ENCODE data around the gene TMEM106C. TPM values are rescaled to one million over a fixed set of nuclear protein-coding genes. Genes with fewer than 3 reads are reported as not detected.

TMEM106C gene
- total RNA-seq, 3 donors from 2014 or later = 93.9 to 208 (median 183) TPM

DNA sequence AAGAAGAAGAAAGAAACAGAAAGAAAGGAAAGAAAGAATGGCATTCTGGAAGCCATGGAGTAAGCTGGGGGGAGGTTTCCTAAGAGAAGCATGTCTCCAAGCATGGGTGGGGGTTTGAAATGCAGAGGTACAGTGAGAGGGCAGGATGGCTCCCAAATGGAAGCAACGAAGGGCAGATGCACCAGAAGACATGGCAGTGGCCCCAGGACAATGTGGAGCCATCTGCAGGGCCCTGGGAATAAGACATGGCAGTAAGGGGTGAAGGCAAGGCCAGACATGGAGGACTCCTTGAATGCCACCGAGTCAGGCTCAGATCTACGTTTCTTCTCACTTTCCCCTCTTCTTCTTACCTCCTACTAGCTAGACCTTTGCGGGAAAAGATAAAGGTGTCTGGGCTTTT, 45.6 kb downstream of the TMEM106C start:
- H3K36me3 ChIP-seq (ENCODE audit: low read depth) = no peaks in the 10 kb centered on the region
- H3K4me3 ChIP-seq = no peak overlapping the region
- no peak for DNase-seq
- H3K9me3 ChIP-seq = no peaks in the 10 kb centered on the region
- peaks cover 9% of the 10 kb centered on the region for H3K4me1 ChIP-seq (ENCODE audit: low read depth)
- TF ChIP-seq, protein P1, sequence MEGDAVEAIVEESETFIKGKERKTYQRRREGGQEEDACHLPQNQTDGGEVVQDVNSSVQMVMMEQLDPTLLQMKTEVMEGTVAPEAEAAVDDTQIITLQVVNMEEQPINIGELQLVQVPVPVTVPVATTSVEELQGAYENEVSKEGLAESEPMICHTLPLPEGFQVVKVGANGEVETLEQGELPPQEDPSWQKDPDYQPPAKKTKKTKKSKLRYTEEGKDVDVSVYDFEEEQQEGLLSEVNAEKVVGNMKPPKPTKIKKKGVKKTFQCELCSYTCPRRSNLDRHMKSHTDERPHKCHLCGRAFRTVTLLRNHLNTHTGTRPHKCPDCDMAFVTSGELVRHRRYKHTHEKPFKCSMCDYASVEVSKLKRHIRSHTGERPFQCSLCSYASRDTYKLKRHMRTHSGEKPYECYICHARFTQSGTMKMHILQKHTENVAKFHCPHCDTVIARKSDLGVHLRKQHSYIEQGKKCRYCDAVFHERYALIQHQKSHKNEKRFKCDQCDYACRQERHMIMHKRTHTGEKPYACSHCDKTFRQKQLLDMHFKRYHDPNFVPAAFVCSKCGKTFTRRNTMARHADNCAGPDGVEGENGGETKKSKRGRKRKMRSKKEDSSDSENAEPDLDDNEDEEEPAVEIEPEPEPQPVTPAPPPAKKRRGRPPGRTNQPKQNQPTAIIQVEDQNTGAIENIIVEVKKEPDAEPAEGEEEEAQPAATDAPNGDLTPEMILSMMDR (IDR thresholded peaks at IDR 0.05) = no peak
- intact Hi-C loops (cut with DNase I, micrococcal nuclease) = no loop called here
- ATAC-seq = no peak

DNA sequence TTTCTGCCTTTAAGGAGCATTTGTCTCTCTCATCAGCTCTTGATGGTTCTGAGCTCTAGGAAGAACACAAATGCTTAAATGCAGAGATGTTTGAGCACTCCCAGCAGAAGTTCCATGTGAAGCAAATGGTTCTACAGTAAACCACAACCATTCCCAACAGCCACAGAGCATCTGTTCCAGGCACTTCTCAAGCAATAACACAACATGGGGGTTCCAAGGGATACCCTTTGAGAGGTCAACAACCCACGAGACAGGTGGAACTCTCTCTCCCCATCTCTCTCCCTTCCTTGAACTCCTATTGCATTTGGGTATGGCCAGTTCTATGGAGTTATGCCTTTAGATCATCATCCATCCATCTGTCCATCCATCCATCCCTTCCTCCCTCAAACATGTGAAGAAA, 46.1 kb downstream of the TMEM106C start:
- no peak overlapping the region for H3K4me3 ChIP-seq
- no peaks in the 10 kb centered on the region for H3K36me3 ChIP-seq (ENCODE audit: low read depth)
- no peak for ATAC-seq
- intact Hi-C loops (cut with DNase I, micrococcal nuclease) = no loop called here
- TF ChIP-seq, protein P1 (IDR thresholded peaks at IDR 0.05) = no peak
- no peak for DNase-seq
- H3K4me1 ChIP-seq (ENCODE audit: low read depth) = peaks cover 4% of the 10 kb centered on the region
- H3K9me3 ChIP-seq = no peaks in the 10 kb centered on the region

DNA sequence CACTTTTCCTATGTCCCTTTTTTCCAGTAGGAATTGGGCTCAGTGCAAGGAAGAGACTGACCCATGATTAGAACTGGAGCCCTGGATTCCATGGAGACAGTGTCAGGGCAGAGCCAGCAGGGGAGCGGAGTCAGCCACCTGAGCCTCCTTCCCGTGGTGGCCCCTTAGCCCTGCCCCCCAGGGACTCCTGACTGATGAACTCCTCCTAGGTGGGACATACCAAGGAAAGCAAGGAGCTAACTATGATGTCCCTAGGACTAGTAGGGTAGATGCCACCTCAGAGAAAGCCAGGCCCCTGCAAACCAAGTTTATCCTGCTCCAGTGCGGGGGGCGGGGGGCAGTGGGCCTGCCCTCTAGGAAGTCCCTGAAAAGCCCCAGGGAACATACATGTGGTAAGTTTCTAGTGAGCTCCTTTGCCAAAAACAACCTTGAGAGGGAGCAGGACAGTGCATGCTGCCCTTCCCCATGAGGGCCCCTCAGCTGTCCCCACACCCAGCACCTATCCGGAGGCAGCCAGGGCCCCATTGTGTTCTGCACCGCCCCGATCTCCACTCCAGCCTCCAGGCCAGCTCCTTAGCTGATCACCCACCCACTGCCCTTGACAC, 47.1 kb downstream of the TMEM106C start:
- Histone ChIP-seq H3K9me3 (no peaks in the 10 kb centered on the region), H3K36me3 (ENCODE audit: low read depth) (no peaks in the 10 kb centered on the region), H3K4me1 (ENCODE audit: low read depth) (no peaks in the 10 kb centered on the region), H3K4me3 (no peak overlapping the region)
- ATAC-seq (no peak), DNase-seq (no peak)
- TF ChIP-seq, protein P1 (IDR thresholded peaks at IDR 0.05) = no peak
- intact Hi-C loops (cut with DNase I, micrococcal nuclease) = no loop called here

DNA sequence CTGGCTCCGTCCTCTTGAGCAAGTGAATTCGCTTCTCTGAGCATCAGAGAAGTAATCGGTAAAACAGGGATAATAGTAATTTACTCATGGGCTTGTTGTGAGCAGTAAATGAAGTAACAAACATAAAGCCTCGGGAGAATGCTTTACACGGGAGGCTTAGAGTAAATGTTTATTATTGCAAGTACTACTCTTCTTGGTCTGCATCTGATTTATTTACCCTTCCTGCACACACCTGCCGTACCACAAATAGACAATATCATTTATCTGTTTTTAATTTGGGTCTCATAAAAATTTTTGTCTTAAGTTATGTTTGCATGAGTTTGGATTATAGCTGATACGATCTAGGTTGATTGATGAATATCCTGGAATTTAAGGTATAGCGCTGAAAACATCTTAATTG, 48.7 kb downstream of the TMEM106C start:
- ATAC-seq (no peak), DNase-seq (no peak)
- Histone ChIP-seq H3K9me3 (no peaks in the 10 kb centered on the region), H3K4me1 (ENCODE audit: low read depth) (no peaks in the 10 kb centered on the region), H3K36me3 (ENCODE audit: low read depth) (no peaks in the 10 kb centered on the region), H3K4me3 (no peak overlapping the region)
- TF ChIP-seq, protein P1 (IDR thresholded peaks at IDR 0.05) = no peak
- intact Hi-C loops (cut with DNase I, micrococcal nuclease) = no loop called here

DNA sequence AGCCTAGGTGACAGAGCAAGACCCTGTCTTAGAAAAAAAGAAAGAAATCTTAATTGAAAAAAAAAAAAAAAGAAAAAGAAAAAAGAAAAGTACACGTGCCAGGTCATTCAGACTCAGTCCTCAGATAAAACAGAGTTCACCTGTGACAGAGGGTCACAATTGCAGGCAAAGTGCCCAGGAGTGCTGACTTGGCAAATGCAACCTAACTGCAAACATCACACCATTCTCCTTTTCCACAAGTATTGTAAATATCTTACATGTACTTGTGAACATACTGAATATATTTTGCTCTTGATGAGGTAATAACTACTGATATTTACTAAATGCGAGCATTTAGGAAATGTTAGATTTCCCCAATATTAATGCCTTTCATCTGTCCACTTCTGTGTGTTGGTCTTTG, 49.9 kb downstream of the TMEM106C start:
- Histone ChIP-seq H3K4me1 (ENCODE audit: low read depth) (no peaks in the 10 kb centered on the region), H3K4me3 (no peak overlapping the region), H3K36me3 (ENCODE audit: low read depth) (no peaks in the 10 kb centered on the region), H3K9me3 (no peaks in the 10 kb centered on the region)
- ATAC-seq = no peak
- TF ChIP-seq, protein P1 (IDR thresholded peaks at IDR 0.05) = no peak
- DNase-seq = no peak
- intact Hi-C loops (cut with DNase I, micrococcal nuclease) = no loop called here

GRCh38 chr12:48015129-48015528, 51.7 kb downstream of the TMEM106C start:
- H3K9me3 ChIP-seq = no peaks in the 10 kb centered on the region

More at GRCh38 chr12:48015129-48015528, 51.7 kb downstream of the TMEM106C start:
- intact Hi-C loops (cut with DNase I, micrococcal nuclease) = no loop called here
- DNase-seq (no peak), ATAC-seq (no peak)
- H3K4me3 ChIP-seq = no peak overlapping the region
- H3K36me3 ChIP-seq (ENCODE audit: low read depth) = no peaks in the 10 kb centered on the region
- TF ChIP-seq, protein P1 (IDR thresholded peaks at IDR 0.05) = no peak
- H3K4me1 ChIP-seq (ENCODE audit: low read depth) = no peaks in the 10 kb centered on the region
